Epidermal melanocyte (primary cell): ENCODE data around the gene HLF.

ENCODE experiments used
- DNase-seq: peaks from one replicate; pipeline ENCODE4 v3.0.0; 2011; ENCODE audit warnings: low spot score; ENCODE audit not compliant: insufficient read length

The HLF gene, protein sequence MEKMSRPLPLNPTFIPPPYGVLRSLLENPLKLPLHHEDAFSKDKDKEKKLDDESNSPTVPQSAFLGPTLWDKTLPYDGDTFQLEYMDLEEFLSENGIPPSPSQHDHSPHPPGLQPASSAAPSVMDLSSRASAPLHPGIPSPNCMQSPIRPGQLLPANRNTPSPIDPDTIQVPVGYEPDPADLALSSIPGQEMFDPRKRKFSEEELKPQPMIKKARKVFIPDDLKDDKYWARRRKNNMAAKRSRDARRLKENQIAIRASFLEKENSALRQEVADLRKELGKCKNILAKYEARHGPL

DNA sequence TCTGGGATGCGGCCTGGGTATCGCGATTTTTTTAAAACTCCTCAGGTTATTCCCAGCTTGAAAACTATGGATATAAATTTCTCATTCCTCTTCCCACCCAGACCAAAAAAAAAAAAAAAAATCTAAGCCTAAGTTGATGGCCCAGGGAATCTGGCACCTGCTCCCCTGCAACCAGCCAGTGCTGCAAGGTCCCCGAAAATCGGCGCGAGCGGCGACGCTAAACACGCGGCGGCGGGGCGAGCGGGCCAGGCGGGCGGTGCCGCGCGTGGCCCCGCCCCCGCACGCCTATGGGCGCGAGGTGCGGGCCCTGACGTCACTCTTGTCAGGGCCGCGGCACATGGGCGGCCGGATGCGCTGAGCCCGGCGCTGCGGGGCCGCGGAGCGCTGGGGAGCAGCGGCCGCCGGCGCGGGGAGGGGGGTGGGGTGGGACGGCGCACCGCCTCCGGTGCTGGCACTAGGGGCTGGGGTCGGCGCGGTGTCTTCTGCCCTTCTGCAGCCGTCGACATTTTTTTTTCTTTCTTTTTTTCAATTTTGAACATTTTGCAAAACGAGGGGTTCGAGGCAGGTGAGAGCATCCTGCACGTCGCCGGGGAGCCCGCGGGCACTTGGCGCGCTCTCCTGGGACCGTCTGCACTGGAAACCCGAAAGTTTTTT is at the start of gene HLF:
TSS of gene HLF (plus strand) at position 316 of the 654 bp plus-strand sequence. CDS start 525 bp downstream, outside the sequence.
- DNase-seq, result peak; percentile 64

DNA sequence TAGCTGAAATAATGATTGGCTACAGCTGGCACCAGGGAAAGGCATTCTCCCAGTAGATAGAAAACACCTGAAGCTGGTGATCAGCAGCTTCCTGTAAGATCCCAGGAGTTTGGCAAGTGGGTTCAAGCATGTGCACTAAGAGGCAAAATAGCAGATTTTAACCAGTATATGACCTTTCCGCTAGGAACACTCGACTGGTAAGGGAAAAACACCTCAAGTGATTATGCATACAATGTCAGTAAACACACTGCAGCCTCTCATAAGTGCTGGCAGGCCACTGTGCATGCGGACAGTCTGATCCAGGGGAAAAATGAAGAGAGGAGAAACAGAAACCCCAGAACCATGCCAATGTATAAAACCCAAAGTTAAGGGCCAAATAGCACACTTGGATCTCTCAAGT is 49.0 kb upstream of the HLF start:
- no peak for DNase-seq

DNA sequence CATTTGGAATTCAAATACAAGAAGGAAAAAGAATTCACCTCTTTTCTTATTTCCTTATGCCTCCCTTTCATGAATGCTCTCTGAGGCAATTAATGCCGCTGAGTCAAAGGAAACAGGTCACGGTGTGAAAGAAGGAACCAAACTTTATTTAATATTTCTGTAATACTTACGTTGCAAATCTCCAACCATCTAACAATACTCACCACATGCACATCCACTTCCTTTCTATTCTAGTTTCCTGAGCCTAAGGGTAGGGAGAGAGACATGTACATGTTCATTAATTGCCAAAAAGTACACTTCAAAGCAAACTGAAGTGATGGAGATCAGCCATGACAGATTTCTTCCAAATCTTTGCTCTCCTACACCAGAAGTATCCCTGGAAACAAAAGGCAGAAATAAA is 47.9 kb upstream of the HLF start:
- DNase-seq, result no peak

DNA sequence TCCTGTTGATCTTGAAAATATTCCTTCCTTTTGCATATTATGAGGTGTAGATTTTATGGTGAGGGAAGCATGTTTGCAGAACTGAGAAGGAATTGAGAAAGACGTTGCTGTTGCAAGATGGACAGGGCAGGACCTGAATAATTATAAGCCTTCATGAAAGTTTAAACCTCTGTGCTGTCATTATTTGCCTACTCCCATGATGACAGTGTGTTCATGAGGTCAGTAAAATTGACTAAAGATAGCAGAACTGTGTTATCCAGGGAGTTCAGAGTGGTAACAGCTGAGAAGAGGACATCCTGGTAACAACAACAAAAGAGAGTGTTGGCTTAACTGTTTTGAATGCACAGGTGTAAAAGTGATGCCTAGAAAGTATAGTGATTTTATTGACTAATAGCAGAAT is 45.3 kb upstream of the HLF start:
- no peak for DNase-seq

DNA sequence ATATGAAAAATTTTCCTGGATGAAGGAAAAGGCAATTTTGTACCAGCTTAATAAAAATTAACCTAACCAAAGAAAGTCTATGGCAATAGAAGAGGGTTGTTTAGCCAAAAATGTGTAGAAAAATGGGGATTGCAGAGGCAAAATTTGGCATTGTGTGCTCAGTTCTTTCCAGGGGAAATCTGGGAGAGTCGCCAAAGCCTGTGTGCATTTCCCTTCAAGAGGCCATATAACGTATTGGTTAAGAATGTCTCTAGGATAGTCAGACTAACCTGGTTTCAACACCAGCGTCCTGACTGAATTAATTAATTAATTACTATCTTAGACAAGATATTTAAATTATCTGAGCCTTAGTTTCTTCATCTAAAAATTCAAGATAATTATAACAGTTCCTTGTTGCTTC is 44.8 kb upstream of the HLF start:
- no peak for DNase-seq

DNA sequence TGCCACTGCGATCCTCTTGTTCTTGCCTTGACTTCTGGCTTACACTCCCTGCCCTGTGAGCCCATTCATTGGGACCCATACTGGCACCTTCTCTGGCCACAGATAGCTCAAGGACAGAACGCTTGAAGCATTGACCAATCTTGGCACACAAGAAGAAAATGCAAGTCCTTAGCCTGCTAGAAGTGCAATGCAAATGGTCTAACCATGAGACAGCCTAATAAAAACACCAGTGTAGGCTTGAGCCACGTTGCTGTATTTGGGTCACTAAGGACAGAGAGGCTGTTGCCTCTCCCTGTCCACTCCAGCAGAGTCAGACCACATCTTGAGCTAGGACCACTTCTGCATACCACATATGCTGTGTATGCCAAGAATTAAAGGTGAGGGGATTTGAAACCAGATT is 41.2 kb upstream of the HLF start:
- DNase-seq, result no peak

DNA sequence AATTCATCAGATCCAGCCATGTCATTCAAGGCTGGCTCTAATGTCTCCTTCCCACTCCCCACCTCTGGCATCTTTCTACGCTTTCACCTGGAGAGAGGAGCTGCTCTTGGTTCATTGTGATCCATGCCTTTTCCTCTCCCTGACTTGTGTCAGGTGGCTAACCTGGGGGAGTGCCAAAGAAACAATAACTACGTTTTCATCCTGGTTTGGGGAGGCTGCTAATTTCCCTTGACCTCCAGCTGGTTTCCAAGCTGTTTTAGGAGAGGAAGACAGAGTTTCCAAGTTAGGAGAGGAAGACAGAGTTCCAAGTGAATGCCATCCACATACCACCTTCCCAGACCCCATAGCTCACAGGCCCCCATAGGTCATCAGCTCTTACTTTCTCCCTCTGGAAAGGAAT is 40.0 kb upstream of the HLF start:
- DNase-seq, result no peak

DNA sequence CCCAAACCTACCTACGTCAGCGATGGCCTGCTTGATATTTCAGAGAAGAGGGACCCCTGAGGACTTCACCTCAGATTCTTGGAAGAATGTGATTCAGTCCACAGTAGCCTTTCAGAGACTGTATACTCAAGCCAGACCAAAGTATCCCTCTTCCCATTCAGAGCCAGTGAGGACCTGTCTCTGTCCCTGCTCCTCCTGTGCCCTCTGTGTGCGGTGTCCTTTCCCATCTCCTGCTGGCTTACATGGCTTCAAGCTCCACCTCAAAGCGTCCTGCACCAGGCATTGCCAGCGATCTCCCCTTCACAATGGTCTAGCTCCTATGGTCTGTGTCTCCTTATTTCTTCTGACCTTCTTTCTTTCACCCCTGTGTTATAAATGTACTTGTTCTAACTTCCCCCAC is 39.5 kb upstream of the HLF start:
- no peak for DNase-seq

DNA sequence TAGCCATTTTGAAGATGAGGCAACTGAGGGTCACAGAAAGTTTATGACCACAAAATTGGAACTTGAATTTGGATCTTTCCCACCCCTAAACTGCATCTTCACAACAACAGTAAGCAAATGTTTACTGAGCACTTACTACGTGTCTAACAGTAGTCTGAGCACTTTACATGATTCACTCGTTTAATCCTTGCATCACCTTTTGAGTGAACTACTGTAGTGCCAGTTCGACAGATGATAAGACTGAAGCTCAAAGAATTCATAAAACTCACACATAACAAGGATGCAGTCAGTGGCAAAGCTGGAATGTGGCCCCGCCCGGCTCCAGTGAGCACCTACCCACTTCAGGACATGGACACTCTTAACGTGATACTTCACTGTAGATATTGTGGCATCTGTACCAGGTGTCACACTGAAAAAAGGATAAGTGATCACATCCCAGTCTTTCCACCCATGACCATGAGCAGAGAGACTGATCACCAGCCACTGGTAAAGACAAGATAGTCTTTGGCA is 36.0 kb upstream of the HLF start:
- DNase-seq, result no peak

DNA sequence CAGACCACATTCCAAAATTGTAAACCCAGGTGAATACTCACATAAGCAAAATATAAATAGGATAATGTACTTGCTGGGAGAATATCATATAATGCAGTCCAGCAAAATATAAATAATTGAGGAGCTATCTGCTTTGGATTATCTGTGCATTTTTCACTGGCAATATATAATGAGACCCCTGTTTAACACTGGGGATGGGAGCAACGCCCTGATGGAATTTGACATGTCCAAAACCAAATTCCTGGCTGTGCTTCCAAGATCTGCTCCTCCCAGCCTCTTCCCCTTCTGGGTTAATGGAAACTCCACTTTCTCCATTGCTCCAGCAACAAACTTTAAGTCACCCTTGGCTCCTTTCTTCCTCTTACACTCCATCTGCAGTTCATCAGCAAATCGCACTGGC is 35.5 kb upstream of the HLF start:
- no peak for DNase-seq

DNA sequence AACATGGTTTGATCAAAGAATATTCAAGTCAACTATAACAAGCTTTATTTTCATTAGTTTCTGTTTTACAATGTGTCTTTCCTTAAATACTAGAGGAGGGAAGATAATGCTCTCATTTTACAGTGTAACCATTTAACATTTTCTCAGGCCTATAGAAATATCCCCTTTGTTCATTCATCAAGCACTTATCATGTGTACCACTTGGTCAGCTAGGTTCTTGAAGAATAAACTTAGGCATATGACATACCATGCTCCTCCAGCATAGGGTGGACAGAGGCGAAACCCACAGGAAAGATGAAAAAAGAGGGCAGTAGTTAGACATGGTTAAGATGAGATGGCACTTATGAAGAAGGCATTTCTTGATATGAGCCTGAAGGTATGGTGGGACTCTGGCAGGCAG is 34.0 kb upstream of the HLF start:
- DNase-seq, result no peak

DNA sequence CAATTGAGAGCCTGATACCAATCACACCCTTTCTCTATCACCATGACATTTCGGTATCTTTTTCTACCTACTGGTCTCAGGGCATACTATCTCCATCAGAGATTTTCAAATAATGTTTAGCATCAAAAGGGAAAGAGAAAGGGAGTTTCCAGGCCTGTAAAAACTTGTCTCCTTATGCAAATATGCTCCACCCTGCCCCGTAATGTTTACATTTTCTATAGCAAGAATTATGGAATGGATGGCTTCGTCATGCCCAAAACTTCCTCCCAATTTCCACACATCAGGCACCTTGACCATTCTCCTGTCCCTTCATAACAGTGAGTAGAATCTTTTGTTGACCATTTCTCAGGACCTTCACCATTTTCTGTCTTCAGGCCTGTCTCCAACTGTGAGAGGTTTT is 30.9 kb upstream of the HLF start:
- no peak for DNase-seq

DNA sequence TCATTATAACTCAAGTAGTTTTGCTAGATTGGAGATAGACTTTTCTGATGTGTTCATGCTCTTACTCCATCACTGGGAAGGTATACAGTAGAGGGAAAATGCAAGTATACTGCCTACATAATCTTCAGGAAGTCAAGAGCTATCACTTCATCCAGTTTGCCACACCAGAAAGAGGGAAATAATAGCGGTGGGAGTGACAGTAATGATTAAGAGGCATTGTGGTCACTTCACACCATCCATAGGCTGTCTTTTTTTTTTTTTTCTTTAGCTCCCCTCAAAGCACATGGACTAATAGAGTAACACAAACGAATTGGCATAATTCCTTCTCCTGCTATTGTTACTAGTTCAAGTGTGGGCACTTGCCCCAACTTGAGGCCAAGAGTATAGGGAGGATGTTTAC is 28.4 kb upstream of the HLF start:
- no peak for DNase-seq

DNA sequence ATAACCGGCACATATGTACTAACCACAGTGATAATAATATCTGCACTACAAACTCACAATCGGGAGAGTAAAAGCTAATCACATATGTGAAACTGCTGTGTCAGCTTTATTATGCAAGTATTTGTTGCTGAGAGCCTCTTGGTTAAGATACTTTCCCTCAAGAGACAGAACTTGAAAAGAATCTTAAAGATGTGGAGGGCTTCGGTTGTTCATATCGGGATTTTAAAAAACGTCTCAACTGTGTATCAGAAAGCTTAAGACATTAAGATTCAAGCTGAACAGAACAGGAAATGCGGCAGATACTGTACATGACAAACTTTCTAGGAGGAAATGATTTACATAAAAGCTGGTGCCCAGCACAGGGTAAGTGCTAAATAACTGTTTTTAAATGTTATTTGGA is 27.5 kb upstream of the HLF start:
- DNase-seq, result no peak

DNA sequence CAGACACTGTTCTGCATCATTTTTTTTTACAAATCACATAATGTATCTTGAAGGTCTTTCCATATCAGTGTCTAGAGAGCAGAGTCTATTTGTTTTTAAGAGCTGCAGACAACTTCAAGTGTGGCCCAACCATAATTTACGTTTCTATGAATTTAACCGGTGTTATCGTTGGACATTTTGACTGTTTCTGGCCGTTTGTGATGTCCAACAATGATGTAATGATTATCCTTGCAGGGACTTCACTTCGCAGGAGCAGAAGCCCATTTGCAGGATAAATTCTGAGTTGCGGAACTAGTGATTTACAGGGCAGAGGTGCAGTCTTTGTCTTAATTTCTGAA is 26.9 kb upstream of the HLF start:
- DNase-seq, result no peak

DNA sequence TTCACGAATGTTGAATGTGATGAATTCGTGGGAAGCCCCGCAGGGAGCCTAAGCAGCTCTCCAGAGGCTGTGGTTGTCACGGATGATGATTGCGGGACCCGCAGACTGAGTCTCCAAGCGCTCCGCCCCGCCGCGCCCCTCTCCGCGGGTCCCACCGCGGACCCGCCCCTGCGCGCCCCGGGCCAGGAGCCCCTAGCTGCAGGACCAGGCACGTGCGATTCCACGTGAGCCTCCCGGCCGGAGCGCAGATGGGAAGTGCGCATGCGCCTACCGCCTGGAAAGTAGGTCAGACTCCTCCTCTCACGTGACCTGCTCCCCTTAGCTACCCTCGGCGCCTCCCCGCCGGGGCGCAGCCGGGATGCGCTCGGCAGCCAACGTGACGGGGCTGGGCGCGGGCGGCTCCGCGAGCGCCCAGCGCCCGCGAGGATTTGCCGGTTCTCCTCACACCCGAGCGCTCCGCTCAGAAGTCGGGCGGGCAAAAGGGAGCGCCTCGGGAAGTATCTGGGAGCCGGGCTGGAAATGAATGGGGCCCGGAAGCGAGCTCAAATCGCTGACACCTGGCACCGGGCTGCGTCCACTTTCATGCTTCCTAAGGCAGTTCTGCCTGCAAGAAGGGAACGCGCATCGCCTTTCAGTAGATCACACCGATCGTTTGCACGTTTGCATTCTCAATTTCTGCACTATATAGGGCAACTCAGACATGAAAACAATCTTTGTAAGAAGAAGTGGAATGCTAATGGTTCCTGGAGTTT is 26.4 kb upstream of the HLF start:
- DNase-seq, result peak; percentile 97

DNA sequence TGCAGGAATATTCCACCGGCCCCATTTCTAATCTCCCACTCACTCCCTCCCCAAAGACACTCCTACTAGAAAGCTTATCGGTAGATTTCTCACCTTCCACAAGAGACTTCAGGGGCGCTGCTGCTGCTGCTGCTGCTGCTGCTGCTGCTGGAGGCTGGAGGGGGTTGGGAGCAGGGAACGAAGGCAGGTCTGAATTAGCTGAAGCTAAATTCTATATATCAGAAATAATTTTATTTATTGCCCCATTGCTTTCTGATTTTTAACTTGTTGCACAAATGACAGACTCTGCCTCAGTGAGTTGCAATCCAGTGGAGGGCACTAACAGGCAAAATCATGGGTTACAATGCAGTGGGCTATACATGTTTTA is 25.8 kb upstream of the HLF start:
- no peak for DNase-seq

DNA sequence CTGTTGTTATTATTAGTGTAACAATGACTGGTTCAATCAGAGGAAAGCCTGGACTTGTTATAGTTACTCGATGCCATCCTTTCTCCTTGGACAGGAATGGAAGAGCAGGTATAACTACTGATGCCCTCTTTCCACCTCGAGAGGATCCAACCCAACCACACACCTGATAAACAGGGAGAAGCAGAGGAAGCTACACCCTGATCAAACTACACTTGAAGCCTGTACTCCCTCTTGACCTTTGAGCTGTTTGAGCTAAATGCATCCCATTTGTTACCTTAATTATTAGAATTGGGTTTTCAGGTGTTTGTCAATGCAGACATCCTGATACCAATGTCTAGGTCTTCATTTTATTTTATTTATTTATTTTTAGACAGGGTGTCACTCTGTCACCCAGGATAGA is 23.7 kb upstream of the HLF start:
- no peak for DNase-seq

DNA sequence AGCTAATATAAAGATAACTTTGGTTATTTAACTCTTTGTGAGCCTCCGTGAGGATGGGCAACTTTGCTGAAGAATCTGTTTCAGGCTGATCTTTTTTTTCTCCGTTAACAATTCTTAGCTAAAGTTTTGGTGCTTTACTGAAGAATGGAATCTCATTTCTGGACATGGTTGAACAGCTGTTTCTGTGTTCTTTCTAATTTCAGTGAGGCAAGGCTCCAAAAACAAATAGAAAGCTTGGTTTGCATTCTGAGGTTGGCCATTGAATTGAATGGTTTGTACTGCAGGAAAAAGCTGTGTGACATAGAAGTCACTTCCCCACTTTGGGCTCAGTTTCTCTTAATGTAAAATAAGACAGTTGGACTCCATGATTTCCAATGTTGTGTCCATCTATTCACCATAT is 22.3 kb upstream of the HLF start:
- DNase-seq, result no peak

DNA sequence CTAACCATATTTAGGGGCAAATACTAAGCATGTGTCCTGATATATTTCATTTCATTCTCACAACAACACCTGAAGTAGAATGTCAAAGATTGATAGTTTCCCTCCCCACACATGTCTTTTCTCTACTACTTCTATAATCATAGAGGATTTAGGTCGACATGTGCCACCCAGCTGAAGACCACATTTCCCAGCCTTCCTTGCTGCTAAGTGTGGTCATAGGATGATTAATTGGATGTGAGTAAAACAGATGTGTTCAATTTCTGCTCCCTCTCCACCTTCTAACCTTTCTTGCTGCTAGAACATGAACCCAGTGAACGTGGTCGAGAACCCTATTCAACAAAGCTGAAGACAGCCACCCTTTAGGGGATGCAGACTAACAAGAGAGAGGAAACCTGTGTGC is 18.8 kb upstream of the HLF start:
- no peak for DNase-seq

DNA sequence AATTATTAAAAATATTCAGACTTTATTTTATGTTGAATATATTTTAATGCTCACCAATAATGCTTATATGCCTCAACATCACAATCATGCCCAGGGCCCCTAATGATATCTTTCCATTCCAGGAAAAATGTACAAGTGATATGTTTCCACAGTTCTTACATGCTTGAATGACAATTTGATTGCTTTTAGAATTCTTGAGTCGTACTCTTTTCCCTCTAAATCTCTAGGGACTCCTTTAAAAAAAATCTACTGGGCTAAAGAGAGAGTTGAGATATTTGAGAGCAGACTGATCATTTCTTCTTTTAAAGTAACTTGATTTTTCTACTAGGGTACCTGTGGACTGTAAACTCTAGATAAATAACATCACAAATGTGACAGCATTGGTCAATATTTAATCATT is 18.2 kb upstream of the HLF start:
- no peak for DNase-seq

DNA sequence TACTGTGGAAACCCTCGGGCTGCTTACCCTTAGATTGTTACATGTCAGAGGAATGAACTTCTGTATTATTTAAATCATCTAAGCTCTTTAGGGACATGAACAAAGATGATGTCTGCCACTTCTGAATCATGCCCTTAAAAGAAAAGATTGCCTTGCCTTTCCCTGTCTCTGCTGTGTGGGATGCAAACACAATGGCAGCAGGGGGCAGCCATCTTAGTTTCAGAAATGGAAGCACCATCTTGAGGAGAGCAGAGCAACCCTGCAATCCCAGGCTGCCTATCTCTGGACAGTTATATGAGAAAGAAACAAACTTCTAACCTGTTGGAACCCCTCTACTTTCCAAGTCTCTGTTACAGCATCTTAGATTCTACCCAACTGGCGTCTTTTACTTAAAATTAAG is 16.7 kb upstream of the HLF start:
- DNase-seq, result no peak

DNA sequence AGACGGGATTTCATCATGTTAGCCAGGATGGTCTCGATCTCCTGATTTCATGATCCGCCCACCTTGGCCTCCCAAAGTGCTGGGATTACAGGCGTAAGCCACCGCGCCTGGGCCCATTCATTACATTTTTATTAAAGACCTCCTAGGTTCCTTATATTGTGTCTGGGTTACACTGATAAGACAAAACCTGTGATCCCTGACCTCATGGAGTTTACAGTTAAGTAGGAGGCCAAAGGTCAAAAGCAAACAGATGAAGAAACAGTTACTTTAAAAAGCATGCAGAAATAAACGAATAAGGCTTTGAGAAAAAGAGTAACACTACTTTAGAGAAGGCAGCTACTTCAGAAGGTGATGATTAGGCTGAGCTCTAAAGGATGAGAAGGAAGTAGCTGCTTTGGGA is 14.9 kb upstream of the HLF start:
- no peak for DNase-seq
